Measurements from ENCODE around the gene WDR75. TPM values are rescaled to one million over a fixed set of nuclear protein-coding genes. Genes with fewer than 3 reads are reported as not detected.
"Not testable (repeated sequence)": the region's sequence is repeated elsewhere in the genome, so short reads cannot be mapped to it uniquely, and the experiment has no call there.

WDR75 gene
- total RNA-seq, 1 donor from 2014 or later, result 90.7 TPM

DNA sequence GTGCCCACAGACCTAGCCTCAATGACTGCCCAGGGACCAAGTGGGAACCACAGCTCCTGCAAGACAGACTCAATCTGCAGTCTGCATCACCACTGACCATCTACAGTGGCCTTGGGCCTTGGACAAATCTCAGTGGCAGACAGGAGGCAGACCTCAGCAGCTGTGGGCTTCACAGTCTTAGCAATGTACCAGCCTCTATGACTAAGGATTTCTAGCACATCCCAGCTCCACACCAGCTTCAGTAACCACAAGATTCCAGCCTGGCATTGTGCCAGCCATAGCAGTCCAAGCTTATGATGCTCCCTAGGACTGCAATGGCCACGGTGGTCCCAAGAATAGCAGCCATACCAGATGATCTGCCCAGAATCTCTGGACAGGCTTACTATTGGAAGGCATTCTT is 19.6 kb upstream of the WDR75 start:
- intact Hi-C loops (cut with micrococcal nuclease), result no loop called here
- H3K27ac Mint-ChIP-seq, result no peak overlapping the region
- H3K4me1 Mint-ChIP-seq (ENCODE audit: low read depth), result no peaks in the 10 kb centered on the region
- no peak overlapping the region for H3K4me3 Mint-ChIP-seq (ENCODE audit: low read depth)
- no peaks in the 10 kb centered on the region for H3K36me3 Mint-ChIP-seq (ENCODE audit: low read depth)
- H3K27me3 Mint-ChIP-seq (ENCODE audit: low read depth), result peaks cover 2% of the 10 kb centered on the region
- H3K9me3 Mint-ChIP-seq, result no peaks in the 10 kb centered on the region
- no peak for DNase-seq (ENCODE audit: low spot score)

- H3K27me3 Mint-ChIP-seq (ENCODE audit: low read depth), result peaks cover 2% of the 10 kb centered on the region
- H3K36me3 Mint-ChIP-seq (ENCODE audit: low read depth), result no peaks in the 10 kb centered on the region
- no peaks in the 10 kb centered on the region for H3K4me1 Mint-ChIP-seq (ENCODE audit: low read depth)
- intact Hi-C loops (cut with micrococcal nuclease), result no loop called here
- no peak overlapping the region for H3K4me3 Mint-ChIP-seq (ENCODE audit: low read depth)
- H3K9me3 Mint-ChIP-seq, result no peaks in the 10 kb centered on the region
- no peak overlapping the region for H3K27ac Mint-ChIP-seq
- DNase-seq (ENCODE audit: low spot score), result no peak
These were observed 16.3 kb upstream of the WDR75 start for GRCh38 chr2:189424961-189425360.

DNA sequence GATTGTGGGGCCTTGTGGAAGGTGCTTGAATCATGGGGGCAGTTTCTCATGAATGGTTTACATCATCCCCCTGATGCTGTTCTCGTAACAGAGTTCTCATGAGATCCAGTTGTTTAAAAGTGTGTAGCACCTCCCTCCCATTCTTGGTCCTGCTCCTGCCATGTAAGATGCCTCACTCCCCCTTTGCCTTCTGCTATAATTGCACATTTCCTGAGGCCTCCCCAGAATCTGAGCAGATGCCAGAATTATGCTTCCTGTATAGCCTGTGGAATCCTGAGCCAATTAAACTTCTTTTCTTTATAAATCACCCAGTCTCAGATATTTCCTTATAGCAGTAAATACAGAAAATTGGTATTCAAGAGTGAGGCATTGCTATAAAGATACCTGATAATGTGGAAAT is 15.6 kb upstream of the WDR75 start:
- Mint-ChIP-seq H3K27me3 (ENCODE audit: low read depth) (peaks cover 2% of the 10 kb centered on the region), H3K4me1 (ENCODE audit: low read depth) (no peaks in the 10 kb centered on the region), H3K36me3 (ENCODE audit: low read depth) (no peaks in the 10 kb centered on the region), H3K9me3 (no peaks in the 10 kb centered on the region), H3K4me3 (ENCODE audit: low read depth) (no peak overlapping the region), H3K27ac (no peak overlapping the region)
- no peak for DNase-seq (ENCODE audit: low spot score)
- intact Hi-C loops (cut with micrococcal nuclease), result no loop called here

GRCh38 chr2:189426886-189427285 is 14.4 kb upstream of the WDR75 start:
- intact Hi-C loops (cut with micrococcal nuclease), result no loop called here
- Mint-ChIP-seq H3K36me3 (ENCODE audit: low read depth) (no peaks in the 10 kb centered on the region), H3K27ac (no peak overlapping the region)

DNA sequence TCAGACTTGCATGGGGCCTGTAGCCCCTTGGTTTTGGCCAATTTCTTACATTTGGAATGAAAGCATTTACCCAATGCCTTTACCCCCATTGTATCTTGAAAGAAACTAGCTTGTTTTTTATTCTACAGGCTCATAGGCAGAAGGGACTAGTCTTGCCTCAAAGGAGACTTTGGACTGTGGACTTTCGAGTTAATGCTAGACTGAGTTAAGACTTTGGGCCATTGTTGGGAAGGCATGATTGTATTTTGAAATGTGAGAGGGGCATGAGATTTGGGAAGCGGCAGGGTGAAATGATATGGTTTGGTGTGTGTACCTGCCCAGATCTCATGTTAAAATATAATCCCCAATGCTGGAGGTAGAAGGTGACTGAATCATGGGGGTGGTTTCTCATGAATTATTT is 13.4 kb upstream of the WDR75 start:
- Mint-ChIP-seq H3K4me3 (ENCODE audit: low read depth) (no peak overlapping the region), H3K27me3 (ENCODE audit: low read depth) (peaks cover 3% of the 10 kb centered on the region), H3K36me3 (ENCODE audit: low read depth) (no peaks in the 10 kb centered on the region), H3K4me1 (ENCODE audit: low read depth) (no peaks in the 10 kb centered on the region), H3K27ac (no peak overlapping the region), H3K9me3 (no peaks in the 10 kb centered on the region)
- intact Hi-C loops (cut with micrococcal nuclease), result no loop called here
- DNase-seq (ENCODE audit: low spot score), result no peak

More at GRCh38 chr2:189426886-189427285, 14.4 kb upstream of the WDR75 start:
- no peaks in the 10 kb centered on the region for H3K4me1 Mint-ChIP-seq (ENCODE audit: low read depth)
- H3K4me3 Mint-ChIP-seq (ENCODE audit: low read depth), result no peak overlapping the region
- DNase-seq (ENCODE audit: low spot score), result no peak
- H3K27me3 Mint-ChIP-seq (ENCODE audit: low read depth), result no peaks in the 10 kb centered on the region
- no peaks in the 10 kb centered on the region for H3K9me3 Mint-ChIP-seq

- intact Hi-C loops (cut with micrococcal nuclease); DNase-seq (ENCODE audit: low spot score); H3K4me1 Mint-ChIP-seq (ENCODE audit: low read depth); H3K27me3 Mint-ChIP-seq (ENCODE audit: low read depth); H3K4me3 Mint-ChIP-seq (ENCODE audit: low read depth); H3K36me3 Mint-ChIP-seq (ENCODE audit: low read depth); H3K9me3 Mint-ChIP-seq; H3K27ac Mint-ChIP-seq: not testable (repeated sequence)
These were observed 10.8 kb upstream of the WDR75 start for GRCh38 chr2:189430448-189430847.

GRCh38 chr2:189435803-189436202 is 5.5 kb upstream of the WDR75 start:
- Mint-ChIP-seq H3K27me3 (ENCODE audit: low read depth) (peaks cover 15% of the 10 kb centered on the region), H3K4me1 (ENCODE audit: low read depth) (peaks cover 12% of the 10 kb centered on the region)
- H3K27ac Mint-ChIP-seq; H3K4me3 Mint-ChIP-seq (ENCODE audit: low read depth); DNase-seq (ENCODE audit: low spot score); intact Hi-C loops (cut with micrococcal nuclease); H3K9me3 Mint-ChIP-seq; H3K36me3 Mint-ChIP-seq (ENCODE audit: low read depth): not testable (repeated sequence)

GRCh38 chr2:189437926-189438325 is 3.3 kb upstream of the WDR75 start:
- Mint-ChIP-seq H3K27me3 (ENCODE audit: low read depth) (peaks cover 12% of the 10 kb centered on the region), H3K36me3 (ENCODE audit: low read depth) (peaks cover 7% of the 10 kb centered on the region), H3K27ac (no peak overlapping the region), H3K9me3 (no peaks in the 10 kb centered on the region), H3K4me3 (ENCODE audit: low read depth) (no peak overlapping the region), H3K4me1 (ENCODE audit: low read depth) (peaks cover 15% of the 10 kb centered on the region)
- DNase-seq (ENCODE audit: low spot score), result no peak
- intact Hi-C loops (cut with micrococcal nuclease), result no loop called here

DNA sequence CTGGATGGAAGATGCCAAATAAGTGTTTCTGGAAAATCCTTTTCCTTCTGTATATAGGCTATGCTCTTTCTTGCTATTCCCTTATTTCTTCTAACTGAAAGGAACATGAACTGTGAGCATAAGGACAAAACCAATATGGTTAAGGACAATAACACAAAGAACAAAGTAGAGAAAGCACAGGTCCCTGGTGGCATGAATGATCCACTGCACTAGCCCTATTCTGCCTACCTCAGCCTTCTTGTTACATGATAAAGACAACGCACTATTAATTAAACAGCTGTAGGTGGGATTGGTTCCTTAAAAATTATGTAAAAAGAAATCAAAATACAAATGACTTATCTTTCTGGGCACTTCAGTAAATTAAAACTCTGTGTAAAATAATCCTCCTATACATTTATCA is 1.9 kb upstream of the WDR75 start:
- Mint-ChIP-seq H3K4me3 (ENCODE audit: low read depth) (no peak overlapping the region), H3K27me3 (ENCODE audit: low read depth) (peaks cover 8% of the 10 kb centered on the region), H3K9me3 (no peaks in the 10 kb centered on the region), H3K36me3 (ENCODE audit: low read depth) (peaks cover 7% of the 10 kb centered on the region), H3K4me1 (ENCODE audit: low read depth) (peaks cover 15% of the 10 kb centered on the region), H3K27ac (no peak overlapping the region)
- intact Hi-C loops (cut with micrococcal nuclease), result no loop called here
- DNase-seq (ENCODE audit: low spot score), result no peak

GRCh38 chr2:189440644-189440946 is 679 bp upstream of the WDR75 start:
- Mint-ChIP-seq H3K9me3 (no peaks in the 10 kb centered on the region), H3K27ac (peak overlapping the region; percentile 100), H3K27me3 (ENCODE audit: low read depth) (peaks cover 8% of the 10 kb centered on the region), H3K36me3 (ENCODE audit: low read depth) (peaks cover 7% of the 10 kb centered on the region), H3K4me1 (ENCODE audit: low read depth) (peaks cover 15% of the 10 kb centered on the region), H3K4me3 (ENCODE audit: low read depth) (no peak overlapping the region)
- no peak for DNase-seq (ENCODE audit: low spot score)
- intact Hi-C loops (cut with micrococcal nuclease), result loop anchor here (1.0 to 5.0 kb wide), 4 partner anchors 142 to 1712 kb away; partner anchors contain the start of genes OSGEPL1, SLC40A1 and STAT4

DNA sequence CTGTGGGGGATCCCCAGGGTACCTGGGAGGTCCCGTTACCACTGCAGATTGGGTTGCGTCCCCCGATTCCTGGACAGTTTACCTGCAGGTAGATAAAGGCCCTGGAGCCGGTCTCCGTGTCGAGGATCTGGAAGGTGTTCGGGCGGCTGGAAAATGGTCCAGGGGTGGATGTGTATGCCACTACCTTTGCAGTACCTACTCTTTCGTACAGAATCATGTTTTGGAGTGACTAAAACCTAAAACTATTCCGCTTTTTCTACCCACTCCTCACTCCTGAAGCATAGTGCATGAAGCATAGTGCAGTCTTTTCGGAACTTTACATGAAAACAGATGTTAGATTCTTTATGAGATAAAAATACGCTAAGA is 418 bp downstream of the WDR75 start:
- Mint-ChIP-seq H3K9me3 (no peaks in the 10 kb centered on the region), H3K4me3 (ENCODE audit: low read depth) (no peak overlapping the region), H3K4me1 (ENCODE audit: low read depth) (peaks cover 21% of the 10 kb centered on the region), H3K27ac (peak overlapping the region; percentile 100), H3K27me3 (ENCODE audit: low read depth) (peaks cover 6% of the 10 kb centered on the region), H3K36me3 (ENCODE audit: low read depth) (peaks cover 16% of the 10 kb centered on the region)
- intact Hi-C loops (cut with micrococcal nuclease), result loop anchor here (1.0 to 5.0 kb wide), 5 partner anchors 141 to 1711 kb away; partner anchors contain the start of genes ASNSD1, HIBCH, OSGEPL1 and SLC40A1
- DNase-seq (ENCODE audit: low spot score), result no peak

DNA sequence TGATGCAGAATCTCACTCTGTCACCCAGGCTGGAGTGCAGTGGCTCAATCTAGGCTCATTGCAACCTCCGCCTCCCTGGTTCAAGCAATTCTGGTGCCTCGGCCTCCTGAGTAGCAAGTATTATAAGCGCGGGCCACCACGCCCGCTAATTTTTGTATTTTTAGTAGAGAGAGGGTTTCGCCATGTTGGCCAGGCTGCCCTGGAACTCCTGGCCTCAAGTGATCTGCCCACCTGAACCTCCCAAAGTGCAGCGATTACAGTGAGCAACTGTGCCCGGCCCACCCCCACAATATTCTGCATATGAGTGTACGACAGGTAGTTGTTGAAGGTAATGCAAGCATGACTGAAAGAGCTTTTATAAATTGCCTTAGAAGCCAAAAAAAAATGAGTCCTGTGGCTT is 1.2 kb downstream of the WDR75 start:
- Mint-ChIP-seq H3K9me3 (no peaks in the 10 kb centered on the region), H3K36me3 (ENCODE audit: low read depth) (peaks cover 24% of the 10 kb centered on the region), H3K4me3 (ENCODE audit: low read depth) (no peak overlapping the region), H3K27me3 (ENCODE audit: low read depth) (peaks cover 6% of the 10 kb centered on the region), H3K27ac (no peak overlapping the region), H3K4me1 (ENCODE audit: low read depth) (peaks cover 26% of the 10 kb centered on the region)
- no peak for DNase-seq (ENCODE audit: low spot score)
- intact Hi-C loops (cut with micrococcal nuclease), result loop anchor here (5.0 kb wide), 3 partner anchors 140 to 1710 kb away; partner anchors contain the start of genes OSGEPL1, SLC40A1 and STAT4

DNA sequence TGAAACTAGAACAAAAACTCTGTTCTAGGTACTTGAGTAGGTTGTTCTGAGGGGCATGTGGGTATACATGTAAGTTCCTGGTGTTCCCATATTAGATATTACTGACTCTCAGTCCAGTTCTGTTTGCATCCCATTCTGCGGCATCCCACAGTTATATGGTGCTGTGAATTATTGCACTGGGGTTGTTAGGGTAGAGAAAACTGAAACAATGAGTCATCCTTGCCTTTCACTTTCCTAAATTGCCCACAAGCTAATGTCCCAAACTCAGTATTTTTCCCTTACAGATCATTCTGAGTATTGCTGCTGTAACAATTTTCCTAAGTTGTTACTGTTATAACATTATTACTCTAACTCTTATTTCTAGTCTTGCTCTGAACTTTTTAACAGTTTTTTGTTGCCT is 3.0 kb downstream of the WDR75 start:
- intact Hi-C loops (cut with micrococcal nuclease), result loop anchor here (5.0 kb wide), 3 partner anchors 138 to 1708 kb away; partner anchors contain the start of genes OSGEPL1, SLC40A1 and STAT4
- Mint-ChIP-seq H3K4me1 (ENCODE audit: low read depth) (peaks cover 22% of the 10 kb centered on the region), H3K4me3 (ENCODE audit: low read depth) (no peak overlapping the region), H3K27ac (no peak overlapping the region), H3K27me3 (ENCODE audit: low read depth) (no peaks in the 10 kb centered on the region), H3K36me3 (ENCODE audit: low read depth) (peaks cover 42% of the 10 kb centered on the region), H3K9me3 (no peaks in the 10 kb centered on the region)
- no peak for DNase-seq (ENCODE audit: low spot score)

GRCh38 chr2:189446780-189447179 is 5.5 kb downstream of the WDR75 start:
- intact Hi-C loops (cut with micrococcal nuclease), result no loop called here
- Mint-ChIP-seq H3K4me1 (ENCODE audit: low read depth) (peaks cover 16% of the 10 kb centered on the region), H3K27me3 (ENCODE audit: low read depth) (no peaks in the 10 kb centered on the region), H3K9me3 (no peaks in the 10 kb centered on the region), H3K27ac (peak overlapping the region; percentile 8), H3K4me3 (ENCODE audit: low read depth) (no peak overlapping the region), H3K36me3 (ENCODE audit: low read depth) (peaks cover 63% of the 10 kb centered on the region)
- no peak for DNase-seq (ENCODE audit: low spot score)
